Right renal pelvis (tissue), 4 donors: ENCODE results near the gene LCE3D. TPM values are rescaled to one million over a fixed set of nuclear protein-coding genes. Genes with fewer than 3 reads are reported as not detected.
"Not testable (repeated sequence)": the region's sequence is repeated elsewhere in the genome, so short reads cannot be mapped to it uniquely, and the experiment has no call there.

Experiments
- DNase-seq, 4 donors: peaks; one replicate each; pipeline ENCODE4 v3.0.0-alpha.2; 2013; ENCODE audit warnings: low read depth in 4 of 4, low spot score in 3 of 4, missing footprints in 1 of 4
- polyA plus RNA-seq, 4 donors: library from polyadenylated mRNA; unstranded; fragments of 120-200 nt; gene quantifications; one replicate each; pipeline ENCODE4 v1.2.1, GENCODE V29; 2013; ENCODE audit not compliant: insufficient read length in 4 of 4

LCE3D gene, protein sequence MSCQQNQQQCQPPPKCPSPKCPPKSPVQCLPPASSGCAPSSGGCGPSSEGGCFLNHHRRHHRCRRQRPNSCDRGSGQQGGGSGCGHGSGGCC
- not detected for polyA plus RNA-seq

DNA sequence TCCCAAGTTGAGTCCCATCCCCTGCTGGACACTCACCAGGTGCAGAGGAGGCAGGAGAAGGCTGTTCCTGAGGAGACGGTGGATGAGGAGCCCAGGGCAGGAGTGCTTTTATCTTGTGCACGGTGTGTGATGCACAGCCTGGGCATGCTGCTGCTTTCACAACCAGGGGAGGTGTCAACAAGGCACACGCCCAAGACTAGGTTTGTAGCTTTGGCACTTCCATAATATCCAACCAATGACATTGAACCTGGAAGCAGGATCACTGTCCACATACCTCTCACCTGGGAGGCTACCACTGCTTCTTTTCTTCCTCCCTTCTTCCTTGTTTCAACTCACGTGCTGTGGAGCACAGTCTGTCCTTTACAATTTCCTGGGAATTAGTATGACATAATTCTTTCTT, at the start of gene LCE3D:
TSS of gene LCE3D (minus strand) at position 84 of the 400 bp plus-strand sequence. CDS start 580 bp downstream, outside the sequence.
- DNase-seq = no peak

DNA sequence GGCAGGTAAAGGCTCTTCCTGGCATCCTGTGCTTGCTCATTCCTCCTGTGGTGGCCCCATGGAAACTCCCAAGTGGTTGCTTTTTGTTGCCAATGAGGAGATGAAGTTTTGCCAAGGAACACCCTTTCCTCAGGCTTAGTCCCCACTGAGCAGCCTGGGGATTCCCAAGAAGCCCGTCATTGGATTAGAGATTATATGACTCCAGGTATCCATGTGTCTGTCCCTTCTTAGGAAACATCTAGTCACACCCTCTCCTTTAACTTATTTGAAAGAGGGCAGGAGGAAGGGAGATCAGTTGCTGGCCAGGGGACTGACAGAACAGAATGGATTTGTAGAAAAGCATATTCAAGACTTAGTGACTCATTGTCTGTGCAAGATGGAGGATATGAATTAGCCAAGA, 46.4 kb upstream of the LCE3D start:
- no peak for DNase-seq

DNA sequence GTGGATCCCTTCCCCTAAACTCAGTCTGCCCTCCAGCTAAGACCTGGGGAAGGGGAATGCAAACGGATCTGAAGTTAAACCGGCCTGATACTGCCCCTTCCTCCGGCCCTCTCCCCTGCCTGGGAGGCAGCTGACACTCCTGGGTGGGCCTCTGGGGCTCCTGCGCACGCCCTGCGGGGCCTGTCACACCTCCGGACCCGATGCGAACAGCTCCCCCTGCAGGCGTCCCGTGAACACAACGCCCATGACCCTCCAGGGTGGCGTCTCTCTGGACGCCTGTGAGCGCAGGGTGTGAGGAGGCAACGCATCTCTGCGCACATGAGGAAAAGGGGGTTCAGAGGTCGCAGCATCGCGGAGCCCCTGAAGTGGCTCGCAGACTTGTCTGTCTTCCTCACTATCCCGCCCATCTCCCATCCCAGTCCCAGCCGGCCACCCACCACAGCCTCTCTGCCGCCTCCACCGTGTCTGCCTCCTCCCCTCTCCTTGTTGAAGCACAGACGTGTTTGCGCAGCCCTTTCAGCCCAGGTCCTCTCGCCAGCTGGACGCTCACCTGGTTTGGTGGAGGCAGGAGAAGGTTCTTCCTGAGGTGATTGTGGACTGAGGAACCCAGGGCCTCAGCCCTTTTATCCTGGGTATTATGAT, 43.0 kb upstream of the LCE3D start:
- no peak for DNase-seq

- no peak for DNase-seq
Measured at GRCh38 chr1:152622803-152623202, 42.5 kb upstream of the LCE3D start, which contains the start of gene LCE3A. Gene LCE3A (minus strand): TSS chr1:152623103. CDS start chr1:152623103, 0 bp downstream.

GRCh38 chr1:152621993-152622392, 41.7 kb upstream of the LCE3D start:
- DNase-seq = no peak

GRCh38 chr1:152613511-152613910, 33.2 kb upstream of the LCE3D start, which contains the start of gene LCE3B:
Gene LCE3B (plus strand): TSS chr1:152613811. CDS start chr1:152613811, 0 bp downstream.
- DNase-seq = no peak

DNA sequence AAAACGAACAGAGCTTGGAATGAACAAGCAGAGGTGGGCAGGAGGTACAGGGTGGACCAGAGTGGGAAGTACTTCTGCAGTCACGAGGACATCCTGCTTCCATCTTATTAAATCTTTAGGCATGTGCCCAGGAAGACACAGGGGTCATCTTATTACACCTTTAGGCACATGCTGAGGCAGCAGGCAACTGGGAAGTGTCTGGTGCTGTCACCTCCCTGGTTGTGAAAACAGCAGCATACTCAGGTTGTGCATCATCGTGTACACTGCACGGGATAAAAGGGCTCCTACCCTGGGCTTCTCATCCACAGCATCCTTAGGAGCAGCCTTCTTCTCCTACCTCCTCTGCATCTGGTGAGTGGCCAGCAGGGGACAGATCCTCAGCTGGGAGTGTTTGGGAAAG, 19.6 kb upstream of the LCE3D start, which contains the start of gene LCE3C:
TSS of gene LCE3C (plus strand) at position 301 of the 400 bp plus-strand sequence. CDS start 498 bp downstream, outside the sequence.
- DNase-seq = no peak

DNA sequence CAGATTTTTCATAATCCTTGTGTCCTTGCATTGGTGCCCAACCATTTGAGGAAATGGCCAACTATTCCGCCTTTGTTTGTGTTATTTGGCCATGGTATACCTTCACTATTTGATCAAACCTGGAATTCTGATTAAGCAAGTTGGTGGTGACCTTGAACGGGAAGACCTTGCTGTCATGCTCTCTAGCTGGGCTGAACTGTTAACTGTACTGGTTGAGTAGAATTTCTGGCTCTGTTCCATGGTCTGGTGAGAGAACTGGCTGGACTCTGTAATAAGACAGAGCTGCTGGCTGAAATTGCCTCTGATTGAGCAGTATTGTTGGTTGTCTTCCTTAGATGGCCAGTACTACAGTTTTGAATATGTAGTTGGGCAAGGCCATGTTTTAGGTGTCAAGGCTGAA, 16.7 kb upstream of the LCE3D start:
- no peak for DNase-seq

GRCh38 chr1:152585586-152585985, 5.3 kb upstream of the LCE3D start:
- DNase-seq = no peak

GRCh38 chr1:152582647-152583046, 2.3 kb upstream of the LCE3D start:
- no peak for DNase-seq

GRCh38 chr1:152579526-152579925, 790 bp downstream of the LCE3D start:
- not testable (repeated sequence) for DNase-seq

DNA sequence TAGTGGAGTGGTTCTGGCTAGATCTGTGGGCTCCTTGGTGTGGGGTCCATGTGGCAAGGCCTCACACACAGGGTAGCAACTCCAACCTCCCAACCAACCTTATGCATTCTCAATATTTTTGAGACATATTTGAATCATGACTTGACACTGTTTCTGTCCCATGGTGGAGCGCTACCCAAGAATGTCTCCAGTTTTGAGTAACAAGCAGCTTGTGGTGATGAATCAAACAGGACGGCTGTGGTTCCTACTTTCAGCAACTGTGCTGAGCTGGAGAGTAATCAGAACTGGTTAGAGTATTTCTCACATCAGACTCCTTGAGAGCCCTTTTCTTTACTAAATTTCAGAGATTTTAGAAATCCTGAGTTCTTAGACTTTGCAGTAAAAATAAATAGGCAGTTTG, 3.1 kb downstream of the LCE3D start:
- DNase-seq = no peak

- no peak for DNase-seq
Measured at GRCh38 chr1:152566681-152567080, 13.6 kb downstream of the LCE3D start, which contains the start of gene LCE3E. Gene LCE3E (minus strand): TSS chr1:152566780. CDS start chr1:152566208, 572 bp downstream.

DNA sequence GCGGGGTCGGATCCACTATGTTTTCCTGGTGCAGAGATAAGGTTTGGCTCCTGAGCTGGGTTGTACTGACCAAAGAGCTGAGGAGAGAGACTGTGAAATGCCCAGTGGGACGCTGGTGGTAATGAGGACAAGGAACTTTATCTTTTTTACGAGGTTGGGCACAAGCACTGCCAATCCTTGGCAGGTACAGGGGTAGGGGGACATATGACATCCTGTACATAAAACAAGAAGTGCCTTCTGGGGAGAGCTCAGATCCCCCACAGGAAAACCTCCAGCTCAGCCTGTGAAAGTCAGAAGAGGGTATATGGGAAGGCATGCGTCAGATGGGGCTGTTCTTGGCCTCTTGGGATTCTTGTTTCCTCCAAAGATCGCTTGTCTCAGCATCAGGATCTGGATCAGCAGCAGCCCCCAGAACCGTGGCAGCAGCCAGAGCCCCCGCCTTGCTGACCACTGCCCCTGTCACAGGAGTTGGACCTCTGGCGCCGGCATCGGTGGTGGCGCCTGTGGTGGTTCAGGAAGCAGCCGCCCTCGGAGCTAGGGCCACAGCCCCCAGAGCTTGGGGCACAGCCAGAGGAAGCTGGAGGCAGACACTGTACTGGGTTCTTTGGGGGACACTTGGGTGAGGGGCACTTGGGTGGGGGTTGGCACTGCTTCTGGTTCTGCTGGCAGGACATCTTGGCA, 14.6 kb downstream of the LCE3D start:
- no peak for DNase-seq

GRCh38 chr1:152565115-152565514, 15.2 kb downstream of the LCE3D start:
- DNase-seq = no peak

GRCh38 chr1:152548358-152548757, 32.0 kb downstream of the LCE3D start:
- DNase-seq = not testable (repeated sequence)

GRCh38 chr1:152546704-152547103, 33.6 kb downstream of the LCE3D start:
- DNase-seq = no peak

GRCh38 chr1:152543820-152544219, 36.5 kb downstream of the LCE3D start:
- no peak for DNase-seq

- no peak for DNase-seq
Measured at GRCh38 chr1:152539901-152540300, 40.4 kb downstream of the LCE3D start.

- DNase-seq = no peak
Measured at GRCh38 chr1:152537496-152537895, 42.8 kb downstream of the LCE3D start.

DNA sequence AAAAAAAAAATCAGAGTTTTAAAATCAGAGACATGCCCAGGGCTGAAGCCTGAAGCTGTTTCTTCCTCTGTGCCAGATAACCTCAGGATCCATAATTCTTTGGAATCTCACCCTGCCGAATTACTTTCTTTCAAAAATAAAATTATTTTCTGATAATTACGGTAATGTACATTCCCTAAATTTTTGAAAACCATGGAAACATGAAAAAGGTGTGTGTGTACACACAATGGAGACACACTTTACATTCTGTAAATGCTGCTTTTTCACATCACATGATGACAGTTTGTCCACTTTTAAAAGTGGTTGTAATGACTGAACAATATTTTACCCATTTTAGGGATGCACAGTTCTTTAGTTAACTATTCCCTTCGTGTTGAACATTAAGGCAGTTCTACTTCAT, 44.5 kb downstream of the LCE3D start:
- no peak for DNase-seq
